22Rv1 (cell line): Measurements from ENCODE around the gene C5AR1.

Experiments used
- H3K27ac ChIP-seq: fragments of 450-650 bp; 2 replicates; pipeline ENCODE4 v1.5.1; 2017
- ZFX ChIP-seq: fragments of 450-650 bp; IDR thresholded peaks from 2 replicates; pipeline ENCODE4 v1.6.1; 2017; ENCODE audit warnings: antibody characterized with exemption, borderline replicate concordance
- TF ChIP-seq, protein P1 (sequence below): fragments of 450-650 bp; IDR thresholded peaks from 2 replicates; pipeline ENCODE4 v1.5.1; 2017; ENCODE audit warnings: mild to moderate bottlenecking

Gene C5AR1

GRCh38 chr19:47310819-47311218 is 1.2 kb downstream of the C5AR1 start:
- no peak overlapping the region for H3K27ac ChIP-seq
- TF ChIP-seq, protein P1, sequence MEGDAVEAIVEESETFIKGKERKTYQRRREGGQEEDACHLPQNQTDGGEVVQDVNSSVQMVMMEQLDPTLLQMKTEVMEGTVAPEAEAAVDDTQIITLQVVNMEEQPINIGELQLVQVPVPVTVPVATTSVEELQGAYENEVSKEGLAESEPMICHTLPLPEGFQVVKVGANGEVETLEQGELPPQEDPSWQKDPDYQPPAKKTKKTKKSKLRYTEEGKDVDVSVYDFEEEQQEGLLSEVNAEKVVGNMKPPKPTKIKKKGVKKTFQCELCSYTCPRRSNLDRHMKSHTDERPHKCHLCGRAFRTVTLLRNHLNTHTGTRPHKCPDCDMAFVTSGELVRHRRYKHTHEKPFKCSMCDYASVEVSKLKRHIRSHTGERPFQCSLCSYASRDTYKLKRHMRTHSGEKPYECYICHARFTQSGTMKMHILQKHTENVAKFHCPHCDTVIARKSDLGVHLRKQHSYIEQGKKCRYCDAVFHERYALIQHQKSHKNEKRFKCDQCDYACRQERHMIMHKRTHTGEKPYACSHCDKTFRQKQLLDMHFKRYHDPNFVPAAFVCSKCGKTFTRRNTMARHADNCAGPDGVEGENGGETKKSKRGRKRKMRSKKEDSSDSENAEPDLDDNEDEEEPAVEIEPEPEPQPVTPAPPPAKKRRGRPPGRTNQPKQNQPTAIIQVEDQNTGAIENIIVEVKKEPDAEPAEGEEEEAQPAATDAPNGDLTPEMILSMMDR: no peak
- TF ChIP-seq ZFX: no peak

- TF ChIP-seq ZFX: no peak
- TF ChIP-seq, protein P1: no peak
- H3K27ac ChIP-seq: no peak overlapping the region
Observed at GRCh38 chr19:47312366-47313006, 2.8 kb downstream of the C5AR1 start.

DNA sequence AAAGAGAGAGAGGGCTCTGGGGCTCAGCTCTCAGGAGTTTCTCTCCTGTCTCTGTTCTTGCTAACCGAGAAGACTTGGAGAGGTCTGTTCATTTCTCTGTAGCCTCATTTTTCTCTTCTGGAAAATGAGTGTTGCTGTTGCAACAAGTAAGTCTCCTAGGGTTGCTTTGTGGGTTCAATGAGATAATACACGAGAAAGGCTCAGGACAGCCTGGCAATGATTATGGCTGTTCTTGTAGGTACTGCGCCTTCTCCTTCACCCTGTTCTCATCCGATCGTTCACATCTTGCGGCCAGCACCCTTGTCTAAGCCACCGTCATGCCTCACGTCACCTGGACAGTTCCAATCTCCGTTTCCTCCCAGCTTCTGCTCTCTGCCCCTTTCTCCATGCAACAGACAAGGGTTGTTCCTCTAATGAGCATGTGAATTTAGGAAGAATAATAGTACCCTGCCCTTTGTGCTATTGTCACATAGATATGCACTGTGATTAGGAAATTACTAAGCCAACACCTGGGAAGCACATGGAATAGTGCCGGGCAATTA is 4.2 kb downstream of the C5AR1 start:
- no peak for TF ChIP-seq ZFX
- TF ChIP-seq, protein P1: no peak
- H3K27ac ChIP-seq: no peak overlapping the region

DNA sequence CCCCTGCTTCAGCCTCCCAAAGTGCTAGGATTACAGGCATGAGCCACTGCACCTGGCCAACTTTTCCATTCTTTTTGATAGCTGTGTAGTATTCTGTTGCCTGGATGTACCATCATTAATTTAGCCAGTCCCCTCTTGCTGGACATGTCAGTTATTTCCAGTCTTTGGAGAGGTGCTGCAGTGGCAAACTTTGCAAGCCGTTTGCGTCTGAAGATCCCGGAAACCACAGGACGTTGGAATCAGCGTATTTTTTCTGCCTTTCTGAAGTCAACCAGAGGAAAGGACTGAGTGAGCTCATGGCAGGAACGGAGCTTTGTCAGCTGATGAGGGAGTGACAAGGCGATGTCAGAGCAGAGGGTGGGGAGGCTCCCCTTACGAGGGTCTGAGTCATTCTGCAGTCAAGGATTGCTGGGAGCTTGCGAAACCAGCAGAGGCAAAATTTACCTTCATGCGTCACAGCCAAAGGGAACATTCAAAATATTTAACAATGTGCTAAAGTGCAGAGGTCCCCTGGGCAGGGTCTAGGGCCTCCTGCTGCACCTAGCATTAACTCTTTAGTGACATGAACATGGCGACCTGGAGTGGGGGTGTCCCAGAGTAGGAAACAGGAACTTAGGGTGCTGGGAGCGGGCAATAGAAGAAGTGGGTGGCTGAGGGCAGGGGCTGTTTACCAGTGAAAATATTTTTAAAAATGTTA is 5.6 kb downstream of the C5AR1 start:
- TF ChIP-seq, protein P1: no peak
- TF ChIP-seq ZFX: no peak
- no peak overlapping the region for H3K27ac ChIP-seq

DNA sequence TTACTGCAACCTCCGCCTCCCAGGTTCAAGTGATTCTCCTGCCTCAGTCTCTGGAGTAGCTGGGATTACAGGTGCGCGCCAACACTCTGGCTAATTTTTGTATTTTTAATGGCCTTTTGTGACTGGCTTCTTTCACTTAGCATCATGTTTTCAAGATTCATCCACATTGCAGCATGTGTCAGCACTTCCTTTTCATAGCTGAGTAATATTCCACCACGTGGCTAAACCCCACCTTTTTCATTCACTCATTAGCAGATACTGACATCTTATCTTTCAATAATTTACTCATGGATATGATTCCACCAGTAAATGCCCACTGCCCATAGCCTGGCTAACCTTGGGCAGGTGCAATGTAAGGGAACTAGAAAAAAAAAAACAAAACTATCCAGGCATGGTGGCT is 6.9 kb downstream of the C5AR1 start:
- TF ChIP-seq, protein P1: no peak
- TF ChIP-seq ZFX: no peak
- H3K27ac ChIP-seq: no peak overlapping the region

DNA sequence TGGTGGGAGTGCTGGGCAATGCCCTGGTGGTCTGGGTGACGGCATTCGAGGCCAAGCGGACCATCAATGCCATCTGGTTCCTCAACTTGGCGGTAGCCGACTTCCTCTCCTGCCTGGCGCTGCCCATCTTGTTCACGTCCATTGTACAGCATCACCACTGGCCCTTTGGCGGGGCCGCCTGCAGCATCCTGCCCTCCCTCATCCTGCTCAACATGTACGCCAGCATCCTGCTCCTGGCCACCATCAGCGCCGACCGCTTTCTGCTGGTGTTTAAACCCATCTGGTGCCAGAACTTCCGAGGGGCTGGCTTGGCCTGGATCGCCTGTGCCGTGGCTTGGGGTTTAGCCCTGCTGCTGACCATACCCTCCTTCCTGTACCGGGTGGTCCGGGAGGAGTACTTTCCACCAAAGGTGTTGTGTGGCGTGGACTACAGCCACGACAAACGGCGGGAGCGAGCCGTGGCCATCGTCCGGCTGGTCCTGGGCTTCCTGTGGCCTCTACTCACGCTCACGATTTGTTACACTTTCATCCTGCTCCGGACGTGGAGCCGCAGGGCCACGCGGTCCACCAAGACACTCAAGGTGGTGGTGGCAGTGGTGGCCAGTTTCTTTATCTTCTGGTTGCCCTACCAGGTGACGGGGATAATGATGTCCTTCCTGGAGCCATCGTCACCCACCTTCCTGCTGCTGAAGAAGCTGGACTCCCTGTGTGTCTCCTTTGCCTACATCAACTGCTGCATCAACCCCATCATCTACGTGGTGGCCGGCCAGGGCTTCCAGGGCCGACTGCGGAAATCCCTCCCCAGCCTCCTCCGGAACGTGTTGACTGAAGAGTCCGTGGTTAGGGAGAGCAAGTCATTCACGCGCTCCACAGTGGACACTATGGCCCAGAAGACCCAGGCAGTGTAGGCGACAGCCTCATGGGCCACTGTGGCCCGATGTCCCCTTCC is 10.5 kb downstream of the C5AR1 start:
- no peak for TF ChIP-seq ZFX
- TF ChIP-seq, protein P1: no peak
- H3K27ac ChIP-seq: no peak overlapping the region
